Epithelial cell of proximal tubule (primary cell): Measurements from ENCODE around the gene ZNF777. TPM values are rescaled to one million over a fixed set of nuclear protein-coding genes. Genes with fewer than 3 reads are reported as not detected.
"Not testable (repeated sequence)": the region's sequence is repeated elsewhere in the genome, so short reads cannot be mapped to it uniquely, and the experiment has no call there.

ENCODE experiments used
- DNase-seq: peaks from one replicate; pipeline ENCODE4 v3.0.0-alpha.2; 2011; ENCODE audit warnings: low read depth
- H3K4me3 ChIP-seq: 2 replicates; pipeline ENCODE4 v1.5.1; 2011; ENCODE audit warnings: low read depth, mild to moderate bottlenecking, low read length
- CTCF ChIP-seq: conservative IDR thresholded peaks from 2 replicates; pipeline ENCODE4 v1.5.1; 2012; ENCODE audit warnings: low read depth, mild to moderate bottlenecking, low read length
- total RNA-seq: library from RNA; depleted of rRNA; stranded (reverse); fragments of >200 nt; gene quantifications from 2 replicates; pipeline ENCODE4 v1.2.3, GENCODE V29; 2015

ZNF777 gene
- total RNA-seq, 1 donor from 2014 or later, result 9.1 TPM

- TF ChIP-seq CTCF, result no peak
- H3K4me3 ChIP-seq, result no peak overlapping the region
- no peak for DNase-seq
Observed at GRCh38 chr7:149498811-149499210, 37.9 kb upstream of the ZNF777 start.

- DNase-seq, result no peak
- H3K4me3 ChIP-seq, result peak within 1 kb of the TSS; percentile 82
- peak; percentile 47 for TF ChIP-seq CTCF
Observed at GRCh38 chr7:149497467-149498261, 36.8 kb upstream of the ZNF777 start, which contains the start of gene ZNF746. TSS of gene ZNF746 (minus strand) at chr7:149497809. CDS start at chr7:149497536, 273 bp downstream.

- TF ChIP-seq CTCF, result no peak
- peak overlapping the region; percentile 82 for H3K4me3 ChIP-seq
- no peak for DNase-seq
Observed at GRCh38 chr7:149496642-149497391, 36.0 kb upstream of the ZNF777 start.

GRCh38 chr7:149495785-149496641 is 35.2 kb upstream of the ZNF777 start:
- peak overlapping the region; percentile 82 for H3K4me3 ChIP-seq
- TF ChIP-seq CTCF, result no peak
- peak; percentile 31 for DNase-seq

- peak; percentile 63 for DNase-seq
- H3K4me3 ChIP-seq, result no peak overlapping the region
- peak; percentile 7 for TF ChIP-seq CTCF
Observed at GRCh38 chr7:149494738-149495368, 34.0 kb upstream of the ZNF777 start.

- not testable (repeated sequence) for DNase-seq, H3K4me3 ChIP-seq
Observed at GRCh38 chr7:149493975-149494374, 33.1 kb upstream of the ZNF777 start.

- H3K4me3 ChIP-seq, result no peak overlapping the region
- no peak for TF ChIP-seq CTCF
- no peak for DNase-seq
Observed at GRCh38 chr7:149493366-149493765, 32.5 kb upstream of the ZNF777 start.
